Suprapubic skin (tissue), 4 donors: ENCODE measurements around the gene ATXN2.

ENCODE experiments used
- CTCF ChIP-seq, 2 donors: fragments of 200-600 bp in 1 of 2; fragments of 450-650 bp in 1 of 2; sonication (generic) in 1 of 2; IDR thresholded peaks; one replicate each; pipeline ENCODE4 v1.5.1; 2016 to 2019; ENCODE audit warnings: antibody characterized with exemption in 2 of 2, mild to moderate bottlenecking in 1 of 2, moderate library complexity in 1 of 2
- EP300 ChIP-seq: sonication (generic); formaldehyde crosslinking; IDR thresholded peaks from one replicate; pipeline ENCODE4 v1.6.1; 2017; ENCODE audit warnings: antibody characterized with exemption
- POLR2A ChIP-seq, 2 donors: fragments of 450-650 bp; IDR thresholded peaks; one replicate each; pipeline ENCODE4 v1.6.1; 2017; ENCODE audit warnings: antibody characterized with exemption in 2 of 2, mild to moderate bottlenecking in 2 of 2, moderate library complexity in 2 of 2
- POLR2AphosphoS5 ChIP-seq, 3 donors: sonication (generic); formaldehyde crosslinking; IDR thresholded peaks; one replicate each; pipeline ENCODE4 v1.6.1; 2017; ENCODE audit warnings: antibody characterized with exemption in 3 of 3

- TF ChIP-seq CTCF (IDR thresholded peaks at IDR 0.05) = no peak
- no peak for TF ChIP-seq EP300
- no peak for TF ChIP-seq POLR2A (IDR thresholded peaks at IDR 0.05)
- TF ChIP-seq POLR2AphosphoS5 (IDR thresholded peaks at IDR 0.05) = no peak
Measured at GRCh38 chr12:111600205-111600642, 1.1 kb upstream of the ATXN2 start.
